Smooth muscle cell (in vitro differentiated cells): ENCODE measurements around the gene TMEM196. TPM values are rescaled to one million over a fixed set of nuclear protein-coding genes. Genes with fewer than 3 reads are reported as not detected.

Experiments used
- DNase-seq: peaks from one replicate; lab custom pipeline; 2025; ENCODE audit not compliant: unreplicated experiment; lab: John Stamatoyannopoulos, UW
- H2AFZ ChIP-seq: fragments of 200-600 bp; sonication (generic); 2 replicates; pipeline ENCODE4 v1.6.0; 2016; ENCODE audit warnings: antibody characterized with exemption, low read depth, mild to moderate bottlenecking
- H3F3A ChIP-seq: fragments of 200-600 bp; sonication (generic); 2 replicates; pipeline ENCODE4 v1.6.0; 2017; ENCODE audit warnings: antibody characterized with exemption, low read depth
- H3K27ac ChIP-seq: fragments of 200-600 bp; sonication (generic); 2 replicates; pipeline ENCODE4 v1.5.1; 2016; ENCODE audit warnings: low read depth, mild to moderate bottlenecking
- H3K27me3 ChIP-seq: fragments of 200-600 bp; sonication (generic); 2 replicates; pipeline ENCODE4 v1.6.1; 2016; ENCODE audit warnings: low read depth, mild to moderate bottlenecking
- H3K36me3 ChIP-seq: fragments of 200-600 bp; sonication (generic); 2 replicates; pipeline ENCODE4 v1.5.1; 2016; ENCODE audit warnings: low read depth
- H3K4me1 ChIP-seq: fragments of 200-600 bp; sonication (generic); 2 replicates; pipeline ENCODE4 v1.5.1; 2016; ENCODE audit warnings: low read depth
- H3K4me2 ChIP-seq: fragments of 200-600 bp; sonication (generic); 2 replicates; pipeline ENCODE4 v1.6.0; 2016; ENCODE audit warnings: mild to moderate bottlenecking
- H3K4me3 ChIP-seq: fragments of 200-600 bp; sonication (generic); 2 replicates; pipeline ENCODE4 v1.5.1; 2016; ENCODE audit warnings: mild to moderate bottlenecking
- H3K79me2 ChIP-seq: fragments of 200-600 bp; sonication (generic); 2 replicates; pipeline ENCODE4 v1.6.0; 2016; ENCODE audit warnings: low read depth, mild to moderate bottlenecking
- H3K9ac ChIP-seq: fragments of 200-600 bp; sonication (generic); 2 replicates; pipeline ENCODE4 v1.6.0; 2016; ENCODE audit warnings: low read depth
- H3K9me3 ChIP-seq: fragments of 200-600 bp; sonication (generic); replicated peaks from 2 replicates; pipeline ENCODE4 v1.5.1; 2016; ENCODE audit warnings: low read depth
- H4K20me1 ChIP-seq: fragments of 200-600 bp; sonication (generic); 2 replicates; pipeline ENCODE4 v1.6.0; 2016; ENCODE audit warnings: low read depth
- WGBS: methylation state at CpG from one replicate; pipeline ENCODE4 v1.1.7; 2016; ENCODE audit warnings: low lambda C conversion rate; 5-methylcytosine and 5-hydroxymethylcytosine counted together
- polyA plus RNA-seq: library from polyadenylated mRNA; unstranded; fragments of >200 nt; fragmentation: Nextera tagmentation; extraction: Ambion mirVana; gene quantifications from 2 replicates; pipeline ENCODE4 v1.2.1, GENCODE V29; 2016
- total RNA-seq: library from RNA; depleted of rRNA; stranded (reverse); fragments of >200 nt; gene quantifications from 2 replicates; pipeline ENCODE4 v1.2.3, GENCODE V29; 2014
- TF ChIP-seq, protein P1 (sequence below): fragments of 200-600 bp; sonication (generic); IDR thresholded peaks from 2 replicates; pipeline ENCODE4 v1.5.1; 2017; ENCODE audit warnings: borderline replicate concordance, mild to moderate bottlenecking, antibody characterized with exemption; ENCODE audit not compliant: insufficient read depth, poor library complexity, severe bottlenecking

TMEM196 gene
- not detected in 2 replicates for total RNA-seq
- polyA plus RNA-seq = 0.08 TPM in 1 of 2 replicates, not detected in the other

DNA sequence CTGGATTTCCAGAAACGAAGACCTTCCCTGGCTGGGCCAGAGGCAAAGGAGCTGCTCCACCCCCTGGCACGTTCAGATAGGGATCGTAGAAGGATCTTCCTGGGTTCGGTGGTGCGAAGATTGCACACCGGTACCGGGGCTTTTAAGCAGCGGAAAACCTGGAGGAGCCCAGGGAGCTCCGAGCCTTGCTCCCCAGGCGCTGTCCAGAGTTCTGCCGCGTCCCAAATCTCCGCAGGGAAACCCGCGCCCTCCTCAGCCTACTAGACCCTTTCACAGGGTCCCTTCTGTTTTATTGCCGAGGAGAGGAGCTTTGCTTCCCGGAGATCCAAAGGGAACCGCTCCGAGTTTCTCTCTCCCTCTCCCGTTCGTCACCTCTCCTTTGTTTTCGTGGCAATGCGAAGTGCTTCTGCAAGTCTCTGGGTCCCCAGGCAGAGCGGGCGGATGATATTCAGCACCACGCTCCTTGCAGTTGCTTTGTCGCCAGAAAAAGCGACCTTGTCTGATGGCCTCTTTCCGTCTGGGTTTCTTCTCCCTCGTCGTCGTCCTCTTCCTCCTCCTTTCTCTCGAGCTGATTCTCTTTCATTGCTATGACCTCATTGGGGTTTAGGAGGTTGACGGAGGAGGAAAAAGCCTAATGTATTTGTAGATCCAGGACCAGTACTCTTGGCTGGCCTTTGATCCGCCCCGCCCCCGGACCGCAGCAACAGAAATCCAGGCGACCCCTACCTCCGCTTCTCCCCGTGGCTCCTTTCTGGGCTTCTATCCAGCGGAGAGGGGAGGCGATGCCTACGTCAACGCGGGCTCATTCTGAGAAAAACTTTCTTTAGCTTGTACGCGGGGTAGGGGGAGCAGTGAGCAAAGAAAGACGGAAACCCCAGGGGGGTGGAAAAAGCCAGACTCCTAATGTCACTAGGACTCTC lies at the start of gene TMEM196:
Gene TMEM196, minus strand, starts transcription at position 777 of the 920 bp plus-strand sequence. CDS start 921 bp downstream, outside the sequence.
- peak within 1 kb of the TSS; percentile 31 for H3K4me3 ChIP-seq
- WGBS = 4% methylated on average over 48 of the region's 49 CpGs
- no peaks in the 10 kb centered on the region for H3K79me2 ChIP-seq
- peak; percentile 9 for DNase-seq
- no peak within 1 kb of the TSS for H2AFZ ChIP-seq
- H3K4me2 ChIP-seq = peak within 1 kb of the TSS; percentile 77
- no peak within 1 kb of the TSS for H3K27ac ChIP-seq
- no peaks in the 10 kb centered on the region for H4K20me1 ChIP-seq
- no peaks in the 10 kb centered on the region for H3F3A ChIP-seq
- H3K9me3 ChIP-seq = no peaks in the 10 kb centered on the region
- peaks cover 55% of the 10 kb centered on the region for H3K27me3 ChIP-seq
- no peak within 1 kb of the TSS for H3K9ac ChIP-seq
- no peaks in the 10 kb centered on the region for H3K36me3 ChIP-seq
- H3K4me1 ChIP-seq = no peaks in the 10 kb centered on the region
- TF ChIP-seq, protein P1, sequence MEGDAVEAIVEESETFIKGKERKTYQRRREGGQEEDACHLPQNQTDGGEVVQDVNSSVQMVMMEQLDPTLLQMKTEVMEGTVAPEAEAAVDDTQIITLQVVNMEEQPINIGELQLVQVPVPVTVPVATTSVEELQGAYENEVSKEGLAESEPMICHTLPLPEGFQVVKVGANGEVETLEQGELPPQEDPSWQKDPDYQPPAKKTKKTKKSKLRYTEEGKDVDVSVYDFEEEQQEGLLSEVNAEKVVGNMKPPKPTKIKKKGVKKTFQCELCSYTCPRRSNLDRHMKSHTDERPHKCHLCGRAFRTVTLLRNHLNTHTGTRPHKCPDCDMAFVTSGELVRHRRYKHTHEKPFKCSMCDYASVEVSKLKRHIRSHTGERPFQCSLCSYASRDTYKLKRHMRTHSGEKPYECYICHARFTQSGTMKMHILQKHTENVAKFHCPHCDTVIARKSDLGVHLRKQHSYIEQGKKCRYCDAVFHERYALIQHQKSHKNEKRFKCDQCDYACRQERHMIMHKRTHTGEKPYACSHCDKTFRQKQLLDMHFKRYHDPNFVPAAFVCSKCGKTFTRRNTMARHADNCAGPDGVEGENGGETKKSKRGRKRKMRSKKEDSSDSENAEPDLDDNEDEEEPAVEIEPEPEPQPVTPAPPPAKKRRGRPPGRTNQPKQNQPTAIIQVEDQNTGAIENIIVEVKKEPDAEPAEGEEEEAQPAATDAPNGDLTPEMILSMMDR = no peak

DNA sequence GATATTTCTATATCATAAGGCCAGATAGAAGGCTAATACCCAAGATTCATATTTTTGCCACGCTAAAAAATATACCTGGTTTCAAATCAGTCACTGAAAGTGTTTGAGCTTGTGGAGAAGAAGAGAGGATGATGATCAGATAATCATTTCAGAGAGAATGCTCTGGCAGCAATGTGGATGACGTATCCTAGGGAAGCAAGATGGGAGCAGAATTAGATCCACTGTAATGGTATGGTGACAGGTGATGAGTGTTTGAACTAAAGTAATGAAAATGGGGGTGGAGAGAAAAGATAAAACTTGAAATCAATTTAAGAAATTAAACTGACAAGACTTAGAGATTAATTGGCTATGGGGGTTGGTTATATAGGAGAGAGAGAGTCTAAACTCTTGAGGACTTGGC lies 42.7 kb upstream of the TMEM196 start:
- 90% methylated on average over 2 of the region's 2 CpGs for WGBS

DNA sequence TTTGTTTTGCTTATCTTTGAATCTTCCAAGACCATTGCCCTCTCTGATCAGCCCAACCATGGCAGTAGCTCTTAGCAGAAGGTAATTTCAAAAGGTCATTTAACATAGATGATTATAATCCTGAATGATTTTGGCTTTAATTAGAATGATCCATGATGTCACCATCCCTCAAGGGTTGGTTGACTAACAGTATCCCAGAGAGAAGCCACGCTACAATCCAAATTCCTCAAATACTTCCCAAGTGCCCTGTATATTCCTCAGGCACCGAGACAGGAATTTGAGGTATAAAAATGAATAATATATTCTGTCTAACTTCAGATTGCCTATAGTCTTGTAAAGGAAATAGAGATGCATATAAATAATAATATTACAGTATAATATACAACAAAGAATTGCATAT lies 42.1 kb upstream of the TMEM196 start:
- H2AFZ ChIP-seq = no peak overlapping the region
- H3K27me3 ChIP-seq = no peaks in the 10 kb centered on the region
- no peak overlapping the region for H3K27ac ChIP-seq
- H3K9me3 ChIP-seq = no peaks in the 10 kb centered on the region
- no peak overlapping the region for H3K4me3 ChIP-seq
- H3K4me2 ChIP-seq = no peak overlapping the region
- WGBS = 44% methylated on average over 2 of the region's 2 CpGs
- no peaks in the 10 kb centered on the region for H3K79me2 ChIP-seq
- TF ChIP-seq, protein P1 = no peak
- no peaks in the 10 kb centered on the region for H3K4me1 ChIP-seq
- no peak overlapping the region for H3K9ac ChIP-seq
- DNase-seq = no peak
- no peaks in the 10 kb centered on the region for H3K36me3 ChIP-seq
- H4K20me1 ChIP-seq = no peaks in the 10 kb centered on the region
- no peaks in the 10 kb centered on the region for H3F3A ChIP-seq

More for the DNA sequence above, 42.7 kb upstream of the TMEM196 start:
- no peaks in the 10 kb centered on the region for H3K79me2 ChIP-seq
- H4K20me1 ChIP-seq = no peaks in the 10 kb centered on the region
- H3K4me1 ChIP-seq = no peaks in the 10 kb centered on the region
- no peak overlapping the region for H3K4me2 ChIP-seq
- H2AFZ ChIP-seq = no peak overlapping the region
- DNase-seq = no peak
- H3K9me3 ChIP-seq = no peaks in the 10 kb centered on the region
- no peak overlapping the region for H3K9ac ChIP-seq
- no peaks in the 10 kb centered on the region for H3K36me3 ChIP-seq
- TF ChIP-seq, protein P1 = no peak
- no peak overlapping the region for H3K4me3 ChIP-seq
- H3K27me3 ChIP-seq = no peaks in the 10 kb centered on the region
- no peaks in the 10 kb centered on the region for H3F3A ChIP-seq
- no peak overlapping the region for H3K27ac ChIP-seq

DNA sequence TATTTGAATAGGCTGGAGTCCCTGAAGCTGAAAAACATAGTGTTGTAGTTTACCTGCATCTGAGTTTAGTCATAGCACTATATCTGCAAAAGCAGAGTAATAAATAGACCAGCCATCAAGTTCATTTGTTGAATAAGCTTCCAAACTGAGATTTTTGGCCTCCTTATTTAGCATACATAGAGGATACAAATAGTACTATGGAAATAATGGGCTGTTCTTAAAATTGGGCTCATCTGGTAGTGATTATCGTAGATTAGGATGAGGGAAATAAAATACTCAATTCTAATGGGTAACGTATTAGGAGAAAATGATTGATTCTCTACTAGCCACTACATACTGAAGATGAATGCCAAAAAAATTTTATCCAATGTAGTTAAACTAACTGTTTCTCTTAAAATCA lies 41.4 kb upstream of the TMEM196 start:
- 97% methylated on average over 2 of the region's 2 CpGs for WGBS
- Histone ChIP-seq H3K79me2 (no peaks in the 10 kb centered on the region), H4K20me1 (no peaks in the 10 kb centered on the region), H3K27me3 (no peaks in the 10 kb centered on the region), H3K27ac (no peak overlapping the region), H3K36me3 (no peaks in the 10 kb centered on the region), H3K4me2 (no peak overlapping the region), H3K9ac (no peak overlapping the region), H2AFZ (no peak overlapping the region), H3F3A (no peaks in the 10 kb centered on the region), H3K4me3 (no peak overlapping the region), H3K4me1 (no peaks in the 10 kb centered on the region), H3K9me3 (no peaks in the 10 kb centered on the region)
- TF ChIP-seq, protein P1 = no peak
- no peak for DNase-seq
